Measurements from ENCODE around the gene POPDC2. TPM values are rescaled to one million over a fixed set of nuclear protein-coding genes. Genes with fewer than 3 reads are reported as not detected.

Gene POPDC2
- total and polyA plus RNA-seq, 2 donors (not counting 1 experiment from before 2014, with no cell fraction given) = 8.0 to 9.5 TPM

GRCh38 chr3:119647843-119648575 lies 12.4 kb downstream of the POPDC2 start:
- Mint-ChIP-seq H3K27me3 (no peaks in the 10 kb centered on the region), H3K9me3 (ENCODE audit: insufficient read depth) (no peaks in the 10 kb centered on the region), H3K4me1 (peaks cover 2% of the 10 kb centered on the region), H3K27ac (no peak overlapping the region), H3K4me3 (no peak overlapping the region)
- no peak for DNase-seq
- intact Hi-C loops (cut with micrococcal nuclease) = no loop called here
- H4K20me1 ChIP-seq (ENCODE audit: control insufficient read depth, insufficient read depth, low read length, poor library complexity, severe bottlenecking) = no peaks in the 10 kb centered on the region
- H3K36me3 ChIP-seq (replicated peaks in 1 of 2; ENCODE audit: control extremely low read depth in 1 of 2, control insufficient read depth in 1 of 2, extremely low read depth in 1 of 2, insufficient read depth in 2 of 2, low read length in 1 of 2) = peaks cover 0 to 16% of the 10 kb centered on the region in 2 experiments
- TF ChIP-seq EZH2 (IDR thresholded peaks at IDR 0.05; ENCODE audit: borderline replicate concordance, insufficient read depth, low read depth, low read length, poor library complexity, severe bottlenecking) = no peak
- TF ChIP-seq CTCF (IDR thresholded peaks at IDR 0.05) = no peak
- H3K9me3 ChIP-seq (ENCODE audit: control extremely low read depth in 1 of 3, control insufficient read depth in 2 of 3, insufficient read depth in 1 of 3, low read length in 2 of 3) = no peaks in the 10 kb centered on the region
- H3K9ac ChIP-seq (ENCODE audit: low read length) = no peak overlapping the region
- ChIA-PET CTCF (interaction anchor here (1.2 kb wide), 1 partner anchor 10 kb away, joined by 3 read pairs; no protein-coding TSS in a partner anchor), POLR2A (no interaction called here)
- H3K4me2 ChIP-seq (replicated peaks; ENCODE audit: low read depth, low read length, poor library complexity, severe bottlenecking) = no peak overlapping the region
- no peak overlapping the region for H3K27ac ChIP-seq (ENCODE audit: low read length in 2 of 2)
- ATAC-seq (ENCODE audit: low read depth) = no peak
- no peaks in the 10 kb centered on the region for H3K4me1 ChIP-seq (ENCODE audit: control insufficient read depth in 2 of 2, insufficient read depth in 2 of 2, low read length in 2 of 2)
- no peaks in the 10 kb centered on the region for H3K79me2 ChIP-seq (ENCODE audit: control insufficient read depth, insufficient read depth, low read length)
- no peak overlapping the region for H2AFZ ChIP-seq (ENCODE audit: insufficient read depth, low read depth, low read length, poor library complexity, severe bottlenecking)
- no peak overlapping the region for H3K4me3 ChIP-seq (ENCODE audit: control extremely low read depth in 1 of 5, extremely low read depth in 1 of 5, insufficient read depth in 1 of 5, low read depth in 2 of 5, low read length in 4 of 5)
- 100% methylated on average over 11 of the region's 12 CpGs for WGBS (ENCODE audit: insufficient coverage)
- no peaks in the 10 kb centered on the region for H3K27me3 ChIP-seq (replicated peaks in 1 of 4; ENCODE audit: control extremely low read depth in 1 of 4, control insufficient read depth in 3 of 4, insufficient read depth in 4 of 4, low read length in 3 of 4)

- Mint-ChIP-seq H3K27ac (no peak overlapping the region), H3K4me3 (no peak overlapping the region), H3K27me3 (no peaks in the 10 kb centered on the region), H3K4me1 (peaks cover 2% of the 10 kb centered on the region), H3K9me3 (ENCODE audit: insufficient read depth) (no peaks in the 10 kb centered on the region)
- Histone ChIP-seq H3K4me3 (ENCODE audit: control extremely low read depth in 1 of 5, extremely low read depth in 1 of 5, insufficient read depth in 1 of 5, low read depth in 2 of 5, low read length in 4 of 5) (no peak overlapping the region), H3K4me1 (ENCODE audit: control insufficient read depth in 2 of 2, insufficient read depth in 2 of 2, low read length in 2 of 2) (no peaks in the 10 kb centered on the region), H4K20me1 (ENCODE audit: control insufficient read depth, insufficient read depth, low read length, poor library complexity, severe bottlenecking) (no peaks in the 10 kb centered on the region), H3K27ac (ENCODE audit: low read length in 2 of 2) (no peak overlapping the region), H3K9ac (ENCODE audit: low read length) (no peak overlapping the region), H3K79me2 (ENCODE audit: control insufficient read depth, insufficient read depth, low read length) (no peaks in the 10 kb centered on the region), H3K36me3 (replicated peaks in 1 of 2; ENCODE audit: control extremely low read depth in 1 of 2, control insufficient read depth in 1 of 2, extremely low read depth in 1 of 2, insufficient read depth in 2 of 2, low read length in 1 of 2) (peaks cover 0 to 16% of the 10 kb centered on the region in 2 experiments), H3K4me2 (replicated peaks; ENCODE audit: low read depth, low read length, poor library complexity, severe bottlenecking) (no peak overlapping the region), H3K27me3 (replicated peaks in 1 of 4; ENCODE audit: control extremely low read depth in 1 of 4, control insufficient read depth in 3 of 4, insufficient read depth in 4 of 4, low read length in 3 of 4) (no peaks in the 10 kb centered on the region), H2AFZ (ENCODE audit: insufficient read depth, low read depth, low read length, poor library complexity, severe bottlenecking) (no peak overlapping the region), H3K9me3 (ENCODE audit: control extremely low read depth in 1 of 3, control insufficient read depth in 2 of 3, insufficient read depth in 1 of 3, low read length in 2 of 3) (no peaks in the 10 kb centered on the region)
- ATAC-seq (ENCODE audit: low read depth) (no peak), DNase-seq (no peak)
- WGBS (ENCODE audit: insufficient coverage) = no CpG with 5 or more reads among the region's 2 CpGs
- POLR2A ChIA-PET = no interaction called here
- CTCF ChIA-PET = interaction anchor here (1.2 kb wide), 1 partner anchor 10 kb away, joined by 3 read pairs; no protein-coding TSS in a partner anchor
- intact Hi-C loops (cut with micrococcal nuclease) = no loop called here
- no peak for TF ChIP-seq CTCF (IDR thresholded peaks at IDR 0.05)
- TF ChIP-seq EZH2 (IDR thresholded peaks at IDR 0.05; ENCODE audit: borderline replicate concordance, insufficient read depth, low read depth, low read length, poor library complexity, severe bottlenecking) = no peak
Observed at GRCh38 chr3:119647171-119647570, 13.2 kb downstream of the POPDC2 start.
